Measurements from ENCODE around the gene CDC7. TPM values are rescaled to one million over a fixed set of nuclear protein-coding genes. Genes with fewer than 3 reads are reported as not detected.

CDC7 gene
- total RNA-seq, 2 donors from 2014 or later = 1.8 to 2.0 TPM

DNA sequence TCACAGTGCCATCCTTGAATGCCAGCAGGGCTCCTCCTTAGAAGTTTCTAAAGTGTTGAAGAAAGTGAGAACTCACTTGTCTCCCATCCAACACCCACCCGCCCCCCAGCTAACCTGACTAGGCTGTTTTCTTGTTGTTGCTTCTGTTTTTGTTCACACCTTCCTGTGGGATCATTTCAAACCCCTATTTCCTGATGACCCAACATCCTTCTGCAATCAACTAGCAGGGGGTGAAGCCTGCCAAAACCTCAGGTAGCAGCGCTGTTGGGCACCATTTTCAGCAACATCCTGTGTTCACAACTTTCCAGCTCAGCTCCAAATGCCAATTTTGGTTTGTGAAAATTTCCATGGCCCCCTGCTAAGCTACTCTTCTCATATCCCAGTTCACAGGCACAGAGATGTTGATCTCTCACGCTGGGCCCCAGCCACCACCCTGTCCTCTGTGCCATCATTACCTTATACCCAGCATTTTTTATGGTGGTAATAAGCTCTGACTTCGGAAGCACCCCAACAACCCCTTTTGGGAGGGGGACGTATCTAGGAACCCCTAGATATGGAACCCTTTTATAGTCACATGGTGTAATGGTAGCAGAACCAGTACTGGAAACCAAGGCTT, 41.4 kb downstream of the CDC7 start:
- no peak for DNase-seq (ENCODE audit: low spot score)
- intact Hi-C loops (cut with DNase I) = no loop called here

DNA sequence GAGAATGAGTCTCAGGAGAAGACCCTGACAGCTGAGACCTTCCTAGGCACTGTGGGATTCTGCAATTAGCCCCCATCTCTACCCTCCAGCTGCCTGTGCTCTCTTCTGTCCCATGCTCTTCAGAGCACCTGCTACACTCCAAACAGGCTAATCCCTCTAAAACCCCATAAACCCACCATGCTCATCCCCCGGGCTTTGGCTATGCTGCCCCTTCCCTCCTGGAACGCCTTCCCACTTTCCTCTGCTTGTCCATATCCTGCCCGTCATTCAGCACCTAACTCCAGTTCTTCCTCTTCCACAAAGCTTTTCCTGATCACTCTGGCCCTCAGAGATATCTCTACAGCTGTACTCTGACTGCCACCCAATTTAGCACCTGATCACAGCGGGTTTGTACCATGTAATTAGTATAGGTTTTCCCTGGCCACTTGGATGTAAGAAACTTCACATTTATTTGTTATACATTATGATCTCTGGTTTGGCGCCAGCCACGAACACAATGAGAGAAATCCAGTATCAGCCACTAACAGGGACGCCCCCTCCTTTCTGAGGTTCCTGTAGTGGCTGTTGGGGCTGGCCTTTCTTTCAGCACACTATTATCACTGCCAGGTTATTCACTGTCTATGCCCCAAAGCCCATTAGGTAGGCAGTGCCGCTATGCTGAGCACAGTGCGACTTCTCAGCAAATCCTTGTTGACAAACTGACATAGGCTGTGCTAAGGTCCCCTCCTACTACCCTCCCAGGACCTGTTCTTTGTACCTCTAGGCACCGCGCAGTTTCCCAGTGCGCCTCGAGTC, 45.1 kb downstream of the CDC7 start:
- no peak for DNase-seq (ENCODE audit: low spot score)
- intact Hi-C loops (cut with DNase I) = no loop called here

GRCh38 chr1:91546301-91546581, 45.6 kb downstream of the CDC7 start:
- DNase-seq (ENCODE audit: low spot score) = no peak
- intact Hi-C loops (cut with DNase I) = no loop called here

DNA sequence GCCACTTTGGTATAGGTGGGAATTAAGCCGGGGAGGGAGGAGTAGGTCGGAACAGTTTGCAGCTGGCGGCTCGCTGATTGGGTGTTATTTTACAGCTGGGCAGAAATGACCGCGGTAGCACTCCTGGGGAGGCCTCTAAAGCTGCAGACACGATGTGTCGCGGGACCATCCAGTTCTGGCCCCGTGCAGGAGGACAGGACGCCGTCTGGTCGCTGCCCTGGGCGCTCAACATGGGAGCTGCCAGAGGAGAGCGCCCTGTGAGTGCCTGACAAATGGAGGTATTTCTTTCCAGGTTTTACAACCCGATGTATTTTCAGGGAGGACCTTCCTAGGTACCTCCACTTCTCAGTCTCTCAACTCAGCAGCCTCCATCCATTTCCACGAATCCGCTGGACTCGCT, 46.2 kb downstream of the CDC7 start:
- no peak for DNase-seq (ENCODE audit: low spot score)
- intact Hi-C loops (cut with DNase I) = no loop called here

DNA sequence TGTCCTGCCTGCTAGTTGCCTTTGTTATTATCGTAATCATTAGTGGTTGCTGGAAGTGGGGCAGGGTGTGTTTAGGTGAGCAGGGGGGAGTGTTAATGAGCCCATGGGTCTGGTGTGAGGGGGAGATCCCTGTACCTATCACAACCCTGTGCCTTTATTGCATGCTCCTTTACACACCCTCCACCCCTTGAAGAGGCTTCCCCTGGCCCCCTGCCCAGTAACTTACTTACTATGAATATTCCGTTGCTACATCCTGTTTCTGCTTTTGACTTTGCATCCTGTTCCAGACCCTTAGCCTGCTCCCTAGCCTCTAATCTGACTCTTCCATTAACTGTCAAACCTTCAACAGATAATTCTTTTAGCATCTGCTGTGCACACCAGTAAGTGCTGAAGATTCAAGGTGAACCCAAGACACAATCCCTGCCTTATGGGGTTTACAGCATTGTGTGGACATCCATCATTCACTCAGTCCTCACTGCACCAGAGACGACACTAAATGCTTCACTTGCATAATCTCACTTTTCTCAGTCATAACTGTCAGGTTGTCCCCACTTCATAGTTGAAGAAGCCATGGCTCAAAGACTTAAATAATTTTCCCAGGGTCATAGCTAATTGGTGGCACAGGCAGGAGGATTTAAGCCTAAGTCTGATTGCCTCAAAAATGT, 47.9 kb downstream of the CDC7 start:
- DNase-seq (ENCODE audit: low spot score) = no peak
- intact Hi-C loops (cut with DNase I) = no loop called here

DNA sequence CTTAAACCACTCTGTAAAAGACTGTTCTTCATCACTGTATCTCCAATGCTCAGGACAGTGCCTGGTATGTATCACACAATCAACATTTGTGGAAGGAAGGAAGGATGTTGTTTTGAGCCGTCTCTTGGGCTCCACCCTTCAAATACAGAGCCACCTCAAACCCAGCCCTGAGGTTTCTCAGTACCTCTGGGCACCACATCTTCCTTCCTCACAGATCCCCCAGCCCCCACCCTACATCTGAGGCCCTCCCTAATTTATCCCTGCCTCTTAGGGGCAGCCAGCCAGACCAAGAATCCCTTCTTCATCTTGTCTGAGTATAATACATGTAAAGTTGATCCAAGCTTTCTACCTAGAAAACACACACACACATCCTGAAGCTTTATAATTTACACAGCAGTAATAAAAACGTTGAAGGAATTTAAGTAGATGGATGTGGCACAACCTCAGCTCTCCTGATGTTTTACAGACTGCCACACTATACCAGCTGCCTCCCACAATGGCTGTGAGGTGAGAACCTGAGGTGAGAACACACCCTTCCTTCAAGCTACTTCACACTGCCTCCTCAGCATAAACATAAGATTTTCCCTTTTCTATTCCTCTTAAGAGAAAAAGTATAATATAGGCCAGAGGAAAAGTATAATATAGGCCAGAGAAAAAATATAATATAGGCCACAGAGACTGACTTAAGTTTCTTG, 48.5 kb downstream of the CDC7 start:
- intact Hi-C loops (cut with DNase I) = no loop called here
- no peak for DNase-seq (ENCODE audit: low spot score)

DNA sequence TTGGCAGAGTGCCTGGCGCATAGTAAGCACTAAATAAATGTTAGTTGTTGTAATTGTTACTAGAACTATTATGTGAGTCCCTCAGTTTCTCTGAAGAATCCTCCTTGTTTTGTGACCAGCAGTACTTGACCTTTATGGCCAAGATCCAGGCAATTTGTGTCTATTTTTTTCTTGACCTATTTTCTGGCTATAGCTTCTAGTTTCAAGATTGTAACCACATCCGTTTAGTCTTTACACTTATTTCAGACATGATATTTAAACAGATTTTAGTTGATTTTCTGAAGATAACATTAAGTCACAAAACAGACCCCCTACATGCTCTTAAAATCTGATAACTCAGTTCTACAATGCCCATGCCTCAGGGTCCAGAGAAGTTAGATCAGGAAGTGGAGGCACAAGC, 50.3 kb downstream of the CDC7 start:
- DNase-seq (ENCODE audit: low spot score) = no peak
- intact Hi-C loops (cut with DNase I) = no loop called here

DNA sequence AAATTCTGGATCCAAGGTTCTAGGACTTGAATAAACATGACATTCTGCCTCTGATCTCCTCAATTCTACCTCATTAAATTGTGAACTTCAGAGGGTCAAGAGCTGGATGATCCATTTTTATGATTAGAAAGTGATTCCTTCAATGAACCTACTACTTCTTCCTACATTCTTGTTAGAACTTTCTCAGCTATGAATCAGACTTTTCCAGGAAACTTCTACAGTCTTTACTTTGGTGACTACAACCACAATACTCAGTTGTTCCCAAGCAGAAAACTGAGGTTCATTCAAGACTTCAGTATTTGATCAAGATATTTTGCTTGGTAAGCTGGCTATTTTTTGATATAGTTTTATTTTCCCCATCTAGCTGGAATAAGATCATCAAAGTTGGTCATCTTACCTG, 51.4 kb downstream of the CDC7 start:
- no peak for DNase-seq (ENCODE audit: low spot score)
- intact Hi-C loops (cut with DNase I) = no loop called here

DNA sequence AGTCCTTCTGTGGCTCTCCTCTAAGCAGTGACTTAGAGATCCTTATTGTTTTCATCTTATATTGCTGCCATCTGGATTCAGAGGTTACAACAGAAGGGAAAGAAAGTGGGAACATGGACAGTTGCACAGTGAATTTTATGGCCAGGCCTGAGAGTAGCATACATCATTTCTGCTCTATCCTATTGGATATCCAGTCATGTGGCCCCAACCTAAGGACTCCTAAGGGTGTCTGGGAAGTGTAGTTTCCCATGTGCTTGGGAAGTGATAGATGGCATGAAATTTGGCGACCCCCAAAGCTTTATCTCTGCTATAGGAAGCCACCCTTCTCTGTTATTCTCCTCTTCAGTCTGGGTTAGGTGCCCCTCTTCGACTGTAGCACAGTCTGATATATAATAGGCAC, 51.9 kb downstream of the CDC7 start:
- intact Hi-C loops (cut with DNase I) = no loop called here
- DNase-seq (ENCODE audit: low spot score) = no peak

- intact Hi-C loops (cut with DNase I) = no loop called here
- DNase-seq (ENCODE audit: low spot score) = no peak
Observed at GRCh38 chr1:91553177-91553591, 52.5 kb downstream of the CDC7 start.

- intact Hi-C loops (cut with DNase I) = no loop called here
- no peak for DNase-seq (ENCODE audit: low spot score)
Observed at GRCh38 chr1:91555074-91555730, 54.6 kb downstream of the CDC7 start.

GRCh38 chr1:91555821-91556531, 55.3 kb downstream of the CDC7 start:
- no peak for DNase-seq (ENCODE audit: low spot score)
- intact Hi-C loops (cut with DNase I) = no loop called here

DNA sequence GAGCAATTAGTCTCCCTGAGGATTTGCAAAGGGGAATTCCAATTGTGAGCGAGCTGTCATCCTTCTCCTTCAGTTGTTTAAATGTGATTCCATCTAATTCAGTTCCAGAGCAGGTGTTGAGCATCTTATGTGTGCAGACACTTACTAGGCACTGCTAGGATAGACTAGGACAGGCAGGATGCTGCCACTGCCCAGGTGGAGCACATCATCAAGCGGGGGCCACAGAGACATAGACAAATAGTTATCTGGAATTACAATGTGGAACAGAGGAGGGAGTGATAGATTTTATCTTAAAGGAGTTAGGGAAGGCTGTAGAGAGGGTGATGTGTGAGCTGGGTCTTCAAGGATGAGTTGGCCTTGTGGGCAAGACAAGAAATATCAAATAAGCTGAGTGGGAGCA, 55.9 kb downstream of the CDC7 start:
- DNase-seq (ENCODE audit: low spot score) = no peak
- intact Hi-C loops (cut with DNase I) = no loop called here

- no peak for DNase-seq (ENCODE audit: low spot score)
- intact Hi-C loops (cut with DNase I) = no loop called here
Observed at GRCh38 chr1:91557039-91557690, 56.5 kb downstream of the CDC7 start.

GRCh38 chr1:91557826-91558225, 57.2 kb downstream of the CDC7 start:
- no peak for DNase-seq (ENCODE audit: low spot score)
- intact Hi-C loops (cut with DNase I) = no loop called here

DNA sequence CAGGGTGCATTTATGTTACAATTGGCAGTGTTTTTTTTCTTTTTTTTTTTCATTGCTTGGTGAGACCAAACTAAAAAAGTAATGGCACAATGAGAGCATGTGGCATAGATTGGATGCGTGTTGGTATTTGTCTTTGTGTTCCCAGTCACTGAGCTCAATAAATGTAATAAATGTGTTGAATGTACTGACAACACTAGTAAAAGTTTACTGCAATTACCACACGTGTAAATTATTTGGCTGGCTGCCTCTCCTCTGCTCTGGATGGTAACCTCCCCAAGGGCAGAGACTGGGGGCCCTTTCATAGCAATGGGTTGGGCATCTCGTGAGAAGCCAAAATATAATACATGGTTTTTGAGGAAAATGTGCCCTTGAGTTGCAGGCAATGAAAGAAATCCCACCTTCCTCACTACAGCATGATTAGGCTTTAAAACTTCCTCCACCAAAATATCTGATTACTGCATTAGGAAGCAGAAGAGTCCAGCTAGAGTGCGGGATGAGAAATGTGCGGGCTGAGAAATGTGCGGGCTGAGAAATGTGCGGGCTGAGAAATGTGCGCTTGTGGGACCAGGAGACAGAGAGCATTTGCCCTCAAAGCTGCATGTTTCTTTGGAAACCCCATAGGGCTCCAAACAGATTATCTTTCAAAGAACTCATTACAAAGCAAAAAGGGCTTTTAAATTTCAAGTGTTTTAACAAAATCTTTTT, 58.5 kb downstream of the CDC7 start:
- intact Hi-C loops (cut with DNase I) = no loop called here
- no peak for DNase-seq (ENCODE audit: low spot score)

DNA sequence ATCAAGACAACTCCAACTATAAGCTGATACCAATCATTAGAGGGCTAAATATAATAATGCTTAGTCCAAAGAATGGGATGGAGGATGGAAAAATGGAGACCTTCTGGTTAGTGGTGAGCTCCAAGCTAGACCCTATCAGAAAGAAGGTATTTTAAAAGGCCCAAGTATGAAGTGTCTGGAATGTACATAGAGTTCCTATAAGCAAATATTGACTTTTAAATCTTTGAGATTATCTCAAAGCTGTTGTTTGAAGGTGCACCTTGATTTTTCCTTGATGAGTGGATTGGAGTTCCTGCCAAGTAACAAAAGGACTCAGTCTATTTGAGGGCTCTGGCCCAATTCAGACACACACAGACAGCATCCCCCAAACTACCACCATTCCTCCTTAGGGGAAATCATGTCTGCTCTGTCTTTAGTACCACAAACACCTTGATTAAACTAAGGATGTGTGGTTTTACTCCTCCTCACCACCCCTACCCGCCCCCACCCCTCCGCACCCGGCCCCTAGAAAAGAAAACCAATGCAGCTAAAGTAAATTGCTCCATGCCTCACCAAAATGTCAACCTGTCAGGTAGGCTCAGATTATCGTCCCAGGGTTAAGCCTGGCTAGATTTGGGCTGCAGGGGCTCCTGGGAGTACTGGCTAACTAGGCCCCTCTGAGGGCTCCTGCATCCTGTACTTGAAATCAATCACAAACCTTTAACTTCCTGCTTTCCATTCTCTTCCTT, 59.4 kb downstream of the CDC7 start:
- intact Hi-C loops (cut with DNase I) = no loop called here
- no peak for DNase-seq (ENCODE audit: low spot score)

Data from posterior vena cava (tissue), 2 donors.